Adrenal gland (tissue), 5 donors: ENCODE data around the gene JAZF1.

ENCODE experiments used
- CTCF ChIP-seq, 6 experiments: fragments of 450-650 bp in 4 of 6; fragments of 200-600 bp in 2 of 6; sonication (generic) in 1 of 6; IDR thresholded peaks; 1 replicate in 5 of 6; 2 replicates in 1 of 6; pipeline versions ENCODE4 v1.5.1 to v1.8.0; 2016 to 2021; ENCODE audit warnings: antibody characterized with exemption in 6 of 6, mild to moderate bottlenecking in 2 of 6, moderate library complexity in 1 of 6
- POLR2A ChIP-seq, 2 donors: fragments of 450-650 bp; IDR thresholded peaks; one replicate each; pipeline ENCODE4 v1.6.1; 2017; ENCODE audit warnings: antibody characterized with exemption in 2 of 2, mild to moderate bottlenecking in 2 of 2, moderate library complexity in 1 of 2
- donor health status: DM: no; HTN: no; CAD: no.

GRCh38 chr7:27869056-27869455 is 311.5 kb downstream of the JAZF1 start:
- no peak for TF ChIP-seq CTCF (IDR thresholded peaks at IDR 0.05)
- no peak for TF ChIP-seq POLR2A (IDR thresholded peaks at IDR 0.05)
